Endothelial cell (in vitro differentiated cells): ENCODE results near the gene GRHL1. TPM values are rescaled to one million over a fixed set of nuclear protein-coding genes. Genes with fewer than 3 reads are reported as not detected.

ENCODE experiments used
- DNase-seq: peaks from one replicate; pipeline ENCODE4 v3.0.0; 2021; ENCODE audit warnings: low spot score
- H3K27ac Mint-ChIP-seq: one replicate; pipeline ENCODE4 v1.8.0; 2021; ENCODE audit warnings: mixed read lengths, inconsistent platforms; ENCODE audit not compliant: unreplicated experiment
- H3K27me3 Mint-ChIP-seq: one replicate; pipeline ENCODE4 v1.8.0; 2021; ENCODE audit warnings: mild to moderate bottlenecking, moderate library complexity, mixed read lengths, inconsistent platforms; ENCODE audit not compliant: unreplicated experiment
- H3K36me3 Mint-ChIP-seq: one replicate; pipeline ENCODE4 v1.8.0; 2021; ENCODE audit warnings: mild to moderate bottlenecking, low read depth, mixed read lengths, inconsistent platforms; ENCODE audit not compliant: unreplicated experiment
- H3K4me1 Mint-ChIP-seq: one replicate; pipeline ENCODE4 v1.8.0; 2021; ENCODE audit warnings: mild to moderate bottlenecking, mixed read lengths, inconsistent platforms; ENCODE audit not compliant: unreplicated experiment
- H3K4me3 Mint-ChIP-seq: one replicate; pipeline ENCODE4 v1.8.0; 2021; ENCODE audit warnings: mild to moderate bottlenecking, mixed read lengths, inconsistent platforms; ENCODE audit not compliant: unreplicated experiment
- H3K9me3 Mint-ChIP-seq: one replicate; pipeline ENCODE4 v1.8.0; 2021; ENCODE audit warnings: mixed read lengths, inconsistent platforms; ENCODE audit not compliant: unreplicated experiment
- total RNA-seq: library from RNA; stranded (reverse); fragmentation: NEBNext Ultra II Directional; extraction: Animal tissue kit (Norgen Biotek cat#: 25700); gene quantifications from one replicate; pipeline ENCODE4 v1.2.1, GENCODE V29; 2021; ENCODE audit not compliant: unreplicated experiment
- TF ChIP-seq, protein P1 (sequence below): fragments of 200-600 bp; sonication (generic); IDR thresholded peaks from one replicate; pipeline ENCODE4 v1.5.0; 2021; ENCODE audit warnings: antibody characterized with exemption; ENCODE audit not compliant: unreplicated experiment

GRHL1 gene
- total RNA-seq, 1 donor from 2014 or later: 1.7 TPM

- no peaks in the 10 kb centered on the region for H3K9me3 Mint-ChIP-seq
- H3K4me3 Mint-ChIP-seq: no peak overlapping the region
- DNase-seq: no peak
- TF ChIP-seq, protein P1, sequence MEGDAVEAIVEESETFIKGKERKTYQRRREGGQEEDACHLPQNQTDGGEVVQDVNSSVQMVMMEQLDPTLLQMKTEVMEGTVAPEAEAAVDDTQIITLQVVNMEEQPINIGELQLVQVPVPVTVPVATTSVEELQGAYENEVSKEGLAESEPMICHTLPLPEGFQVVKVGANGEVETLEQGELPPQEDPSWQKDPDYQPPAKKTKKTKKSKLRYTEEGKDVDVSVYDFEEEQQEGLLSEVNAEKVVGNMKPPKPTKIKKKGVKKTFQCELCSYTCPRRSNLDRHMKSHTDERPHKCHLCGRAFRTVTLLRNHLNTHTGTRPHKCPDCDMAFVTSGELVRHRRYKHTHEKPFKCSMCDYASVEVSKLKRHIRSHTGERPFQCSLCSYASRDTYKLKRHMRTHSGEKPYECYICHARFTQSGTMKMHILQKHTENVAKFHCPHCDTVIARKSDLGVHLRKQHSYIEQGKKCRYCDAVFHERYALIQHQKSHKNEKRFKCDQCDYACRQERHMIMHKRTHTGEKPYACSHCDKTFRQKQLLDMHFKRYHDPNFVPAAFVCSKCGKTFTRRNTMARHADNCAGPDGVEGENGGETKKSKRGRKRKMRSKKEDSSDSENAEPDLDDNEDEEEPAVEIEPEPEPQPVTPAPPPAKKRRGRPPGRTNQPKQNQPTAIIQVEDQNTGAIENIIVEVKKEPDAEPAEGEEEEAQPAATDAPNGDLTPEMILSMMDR: no peak
- H3K4me1 Mint-ChIP-seq: peaks cover 16% of the 10 kb centered on the region
- peaks cover 23% of the 10 kb centered on the region for H3K27me3 Mint-ChIP-seq
- no peak overlapping the region for H3K27ac Mint-ChIP-seq
- peaks cover 15% of the 10 kb centered on the region for H3K36me3 Mint-ChIP-seq
Observed at GRCh38 chr2:10039658-10040410, 88.3 kb downstream of the GRHL1 start.

- peaks cover 15% of the 10 kb centered on the region for H3K36me3 Mint-ChIP-seq
- no peaks in the 10 kb centered on the region for H3K9me3 Mint-ChIP-seq
- peaks cover 20% of the 10 kb centered on the region for H3K27me3 Mint-ChIP-seq
- no peak for DNase-seq
- peak overlapping the region; percentile 61 for H3K27ac Mint-ChIP-seq
- TF ChIP-seq, protein P1: no peak
- H3K4me3 Mint-ChIP-seq: peak overlapping the region; percentile 49
- peaks cover 16% of the 10 kb centered on the region for H3K4me1 Mint-ChIP-seq
Observed at GRCh38 chr2:10041711-10042110, 90.2 kb downstream of the GRHL1 start.

DNA sequence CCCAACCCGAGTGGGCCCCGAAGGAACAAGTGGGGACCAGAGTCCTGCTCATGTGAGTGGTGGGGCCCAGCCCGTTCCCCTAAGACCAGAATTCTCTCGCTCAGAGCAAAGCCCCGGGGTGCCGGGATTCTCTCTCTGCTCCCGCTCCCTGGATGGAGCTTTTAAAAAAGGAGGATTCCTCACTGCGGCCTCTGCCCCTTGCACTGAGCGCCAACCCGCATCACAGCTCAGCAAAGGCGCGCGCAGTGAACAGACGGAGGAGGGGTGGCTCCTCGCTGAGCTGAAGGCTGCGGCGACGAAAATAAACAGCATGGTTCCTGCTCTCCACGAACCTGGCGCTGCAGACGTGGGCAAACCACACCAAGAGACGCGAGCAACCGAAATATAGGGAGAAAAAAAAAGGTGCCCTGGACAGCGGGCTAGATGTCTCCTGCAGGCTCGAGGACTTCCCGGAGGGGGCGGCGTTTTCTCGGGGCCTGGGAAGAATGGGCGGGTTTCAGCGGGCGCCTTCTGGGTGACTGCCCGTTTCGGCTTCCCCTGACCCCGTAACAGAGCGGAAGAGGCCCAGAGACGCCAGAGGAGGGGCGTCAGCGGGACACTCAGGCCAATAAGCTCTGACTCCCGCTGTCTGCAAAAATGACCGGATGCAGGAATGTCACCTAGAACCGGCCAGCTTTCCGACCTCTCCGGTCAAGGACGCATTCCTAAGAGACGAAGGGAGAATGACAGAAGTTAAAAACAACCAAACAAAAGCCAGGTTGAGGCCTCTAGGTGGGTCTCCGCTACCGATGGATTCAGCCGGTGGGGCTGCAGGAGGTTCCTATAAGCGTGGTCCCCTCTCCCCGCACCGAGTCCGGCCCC lies 91.0 kb downstream of the GRHL1 start:
- Mint-ChIP-seq H3K4me1 (peaks cover 15% of the 10 kb centered on the region), H3K27me3 (peaks cover 18% of the 10 kb centered on the region), H3K4me3 (peak overlapping the region; percentile 89), H3K27ac (peak overlapping the region; percentile 72), H3K36me3 (peaks cover 19% of the 10 kb centered on the region), H3K9me3 (no peaks in the 10 kb centered on the region)
- TF ChIP-seq, protein P1: no peak
- DNase-seq: peak; percentile 47

DNA sequence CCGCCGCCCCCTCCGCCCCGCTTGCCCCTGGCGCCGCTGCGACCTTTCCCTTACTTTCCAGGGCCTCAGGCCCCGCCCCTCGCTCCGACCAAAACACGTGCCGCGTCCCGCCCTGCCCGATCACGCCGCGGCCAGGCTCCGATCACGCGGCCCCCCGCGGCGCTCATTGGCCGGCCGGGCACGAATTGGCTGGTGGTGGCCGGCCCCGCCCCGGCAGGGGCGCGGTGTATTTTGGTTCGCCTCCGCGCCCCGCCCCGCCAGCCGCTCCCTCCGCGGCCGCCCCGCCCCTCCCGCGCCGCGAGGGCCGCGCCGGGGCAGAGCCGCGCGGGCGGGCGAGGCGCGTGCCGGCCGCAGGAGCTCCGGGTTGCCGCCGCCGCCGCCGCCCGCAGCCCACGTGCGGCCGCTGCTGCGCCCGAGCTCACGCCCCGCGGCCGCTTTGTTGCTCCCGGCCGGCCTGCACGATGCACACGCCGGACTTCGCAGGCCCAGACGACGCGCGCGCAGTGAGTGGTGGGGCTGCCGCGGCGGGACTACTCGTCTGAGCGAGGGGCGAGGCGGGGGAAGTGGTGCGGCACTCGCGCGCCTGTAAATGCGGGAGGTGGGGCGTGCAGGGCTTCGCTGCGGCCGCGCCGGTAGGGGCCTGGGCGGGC lies 91.9 kb downstream of the GRHL1 start, which contains the start of gene KLF11:
Gene KLF11, plus strand, starts transcription at position 295 of the 650 bp plus-strand sequence. Its CDS starts 167 bp downstream, at position 462.
- Mint-ChIP-seq H3K4me3 (peak within 1 kb of the TSS; percentile 89), H3K27ac (peak within 1 kb of the TSS; percentile 72), H3K27me3 (peaks cover 16% of the 10 kb centered on the region), H3K9me3 (no peaks in the 10 kb centered on the region), H3K36me3 (peaks cover 19% of the 10 kb centered on the region), H3K4me1 (peaks cover 12% of the 10 kb centered on the region)
- TF ChIP-seq, protein P1: no peak
- DNase-seq: peak; percentile 79
